Chondrocyte (in vitro differentiated cells): ENCODE measurements around the gene ST6GAL2. TPM values are rescaled to one million over a fixed set of nuclear protein-coding genes. Genes with fewer than 3 reads are reported as not detected.

Source experiments
- DNase-seq: peaks from one replicate; pipeline ENCODE4 v3.0.0; 2021; ENCODE audit warnings: mixed read lengths, low spot score
- H3K27ac Mint-ChIP-seq: one replicate; pipeline ENCODE4 v1.8.0; 2021; ENCODE audit warnings: mild to moderate bottlenecking, moderate library complexity, mixed read lengths; ENCODE audit not compliant: unreplicated experiment
- H3K27me3 Mint-ChIP-seq: 2 replicates; pipeline ENCODE4 v1.8.0; 2021; ENCODE audit warnings: low read depth, mixed read lengths
- H3K36me3 Mint-ChIP-seq: 2 replicates; pipeline ENCODE4 v1.8.0; 2021; ENCODE audit warnings: low read depth, mixed read lengths
- H3K4me1 Mint-ChIP-seq: 2 replicates; pipeline ENCODE4 v1.8.0; 2021; ENCODE audit warnings: low read depth, mild to moderate bottlenecking, mixed read lengths
- H3K4me3 Mint-ChIP-seq: one replicate; pipeline ENCODE4 v1.8.0; 2021; ENCODE audit warnings: mild to moderate bottlenecking, moderate library complexity, mixed read lengths; ENCODE audit not compliant: unreplicated experiment
- H3K9me3 Mint-ChIP-seq: 2 replicates; pipeline ENCODE4 v1.8.0; 2021; ENCODE audit warnings: low read depth, mixed read lengths
- total RNA-seq: library from RNA; stranded (reverse); gene quantifications from 3 replicates; pipeline ENCODE4 v1.2.1, GENCODE V29; 2021
- TF ChIP-seq, protein P1 (sequence below): fragments of 200-600 bp; sonication (generic); IDR thresholded peaks from 2 replicates; pipeline ENCODE4 v1.5.0; 2021; ENCODE audit warnings: antibody characterized with exemption, mild to moderate bottlenecking, moderate library complexity

ST6GAL2 gene
- total RNA-seq, 1 donor from 2014 or later = 144 TPM

DNA sequence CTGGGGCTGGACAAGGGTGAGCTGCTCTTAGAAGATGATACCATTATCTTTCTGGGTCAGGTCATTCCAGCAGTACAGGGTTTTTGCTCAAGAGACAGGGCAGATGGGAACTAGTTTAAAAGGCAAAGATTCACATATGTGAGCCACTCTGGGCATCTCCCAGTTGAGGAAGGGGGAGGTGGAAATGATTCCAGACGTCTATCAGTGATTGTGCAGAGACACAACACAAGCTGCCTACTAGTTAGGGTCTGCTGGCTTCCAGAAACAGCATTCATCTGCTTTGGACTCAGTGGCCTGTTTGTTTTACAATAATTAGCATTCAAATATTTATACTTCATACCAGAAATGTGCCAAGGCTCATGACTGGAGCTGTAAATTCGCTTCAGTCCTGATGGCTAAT is 32.3 kb downstream of the ST6GAL2 start:
- peaks cover 1% of the 10 kb centered on the region for H3K9me3 Mint-ChIP-seq
- DNase-seq = no peak
- TF ChIP-seq, protein P1, sequence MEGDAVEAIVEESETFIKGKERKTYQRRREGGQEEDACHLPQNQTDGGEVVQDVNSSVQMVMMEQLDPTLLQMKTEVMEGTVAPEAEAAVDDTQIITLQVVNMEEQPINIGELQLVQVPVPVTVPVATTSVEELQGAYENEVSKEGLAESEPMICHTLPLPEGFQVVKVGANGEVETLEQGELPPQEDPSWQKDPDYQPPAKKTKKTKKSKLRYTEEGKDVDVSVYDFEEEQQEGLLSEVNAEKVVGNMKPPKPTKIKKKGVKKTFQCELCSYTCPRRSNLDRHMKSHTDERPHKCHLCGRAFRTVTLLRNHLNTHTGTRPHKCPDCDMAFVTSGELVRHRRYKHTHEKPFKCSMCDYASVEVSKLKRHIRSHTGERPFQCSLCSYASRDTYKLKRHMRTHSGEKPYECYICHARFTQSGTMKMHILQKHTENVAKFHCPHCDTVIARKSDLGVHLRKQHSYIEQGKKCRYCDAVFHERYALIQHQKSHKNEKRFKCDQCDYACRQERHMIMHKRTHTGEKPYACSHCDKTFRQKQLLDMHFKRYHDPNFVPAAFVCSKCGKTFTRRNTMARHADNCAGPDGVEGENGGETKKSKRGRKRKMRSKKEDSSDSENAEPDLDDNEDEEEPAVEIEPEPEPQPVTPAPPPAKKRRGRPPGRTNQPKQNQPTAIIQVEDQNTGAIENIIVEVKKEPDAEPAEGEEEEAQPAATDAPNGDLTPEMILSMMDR = no peak
- H3K27ac Mint-ChIP-seq = no peak overlapping the region
- H3K4me1 Mint-ChIP-seq = peaks cover 80% of the 10 kb centered on the region
- H3K4me3 Mint-ChIP-seq = no peak overlapping the region
- H3K27me3 Mint-ChIP-seq = no peaks in the 10 kb centered on the region
- no peaks in the 10 kb centered on the region for H3K36me3 Mint-ChIP-seq

DNA sequence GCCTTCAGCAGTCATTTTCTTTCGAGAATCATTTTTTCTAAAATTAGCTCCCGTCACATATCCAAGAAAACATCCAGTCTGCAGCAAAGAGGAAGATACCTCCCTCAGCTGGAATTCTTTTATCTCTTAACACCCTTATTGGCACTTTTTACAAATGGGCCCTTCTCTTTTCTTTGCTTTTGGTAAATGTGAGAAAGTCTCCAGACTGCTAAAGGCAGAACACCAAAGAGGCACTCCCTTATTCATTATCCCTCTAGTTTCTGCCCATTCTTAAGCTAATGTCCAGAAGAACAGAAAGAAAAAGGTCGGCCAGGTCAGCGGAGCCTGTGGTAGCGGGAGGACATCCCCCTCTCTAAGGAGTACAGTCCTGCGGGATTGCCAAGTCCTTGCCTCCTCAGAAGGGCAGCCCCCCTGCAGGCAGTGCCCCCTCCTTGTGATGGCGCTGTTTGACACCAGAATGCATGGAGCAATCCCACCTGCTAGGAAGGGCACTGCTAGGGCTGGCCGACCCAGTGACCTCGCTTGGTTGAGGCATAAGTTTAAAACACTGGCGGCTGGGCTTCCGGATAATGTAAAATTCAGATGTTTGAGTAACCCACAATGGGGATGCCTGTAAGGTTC is 34.0 kb downstream of the ST6GAL2 start:
- Mint-ChIP-seq H3K27me3 (no peaks in the 10 kb centered on the region), H3K4me3 (peak overlapping the region; percentile 35), H3K27ac (peak overlapping the region; percentile 82), H3K4me1 (peaks cover 85% of the 10 kb centered on the region), H3K36me3 (no peaks in the 10 kb centered on the region), H3K9me3 (no peaks in the 10 kb centered on the region)
- no peak for DNase-seq
- TF ChIP-seq, protein P1 = peak; percentile 28

DNA sequence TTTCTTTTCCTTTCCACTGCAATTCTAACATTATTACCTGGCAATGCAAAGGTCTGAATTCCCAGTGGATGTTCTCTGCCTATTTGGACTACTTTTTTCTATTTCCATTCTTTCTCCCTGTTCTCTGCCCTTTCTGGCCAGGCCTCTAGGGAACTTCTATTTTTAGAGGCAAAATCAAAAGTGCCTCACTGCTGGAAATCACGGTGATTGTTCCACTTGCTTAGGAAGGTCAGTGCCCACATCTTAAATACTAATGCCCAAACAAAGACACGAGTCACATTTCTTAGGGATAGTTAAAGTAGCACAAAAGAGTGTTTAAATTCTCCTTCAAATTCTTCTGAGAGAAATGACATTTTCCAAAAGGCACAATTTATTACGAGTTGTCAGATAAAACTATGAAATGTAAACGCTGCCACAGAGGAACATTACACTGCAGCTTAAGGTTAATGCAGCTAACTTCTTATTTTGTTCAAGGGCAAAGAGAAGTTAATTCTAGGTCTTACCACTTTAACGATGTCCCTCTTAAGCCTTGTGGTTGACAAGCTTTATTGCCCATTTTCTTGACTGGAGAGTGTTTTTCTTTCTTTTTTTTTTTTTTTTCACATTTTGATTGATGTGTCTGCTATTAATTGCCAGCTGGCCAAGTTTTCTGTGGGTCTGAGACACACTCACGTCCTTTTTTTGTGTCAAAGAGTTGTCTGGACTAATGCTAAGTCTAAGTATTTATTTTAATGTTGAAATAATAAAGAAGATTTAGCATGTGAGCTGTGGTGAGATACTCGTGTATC is 34.7 kb downstream of the ST6GAL2 start:
- no peak for DNase-seq
- H3K36me3 Mint-ChIP-seq = no peaks in the 10 kb centered on the region
- peak overlapping the region; percentile 82 for H3K27ac Mint-ChIP-seq
- no peaks in the 10 kb centered on the region for H3K27me3 Mint-ChIP-seq
- H3K9me3 Mint-ChIP-seq = no peaks in the 10 kb centered on the region
- H3K4me3 Mint-ChIP-seq = peak overlapping the region; percentile 35
- peaks cover 88% of the 10 kb centered on the region for H3K4me1 Mint-ChIP-seq
- TF ChIP-seq, protein P1 = no peak

DNA sequence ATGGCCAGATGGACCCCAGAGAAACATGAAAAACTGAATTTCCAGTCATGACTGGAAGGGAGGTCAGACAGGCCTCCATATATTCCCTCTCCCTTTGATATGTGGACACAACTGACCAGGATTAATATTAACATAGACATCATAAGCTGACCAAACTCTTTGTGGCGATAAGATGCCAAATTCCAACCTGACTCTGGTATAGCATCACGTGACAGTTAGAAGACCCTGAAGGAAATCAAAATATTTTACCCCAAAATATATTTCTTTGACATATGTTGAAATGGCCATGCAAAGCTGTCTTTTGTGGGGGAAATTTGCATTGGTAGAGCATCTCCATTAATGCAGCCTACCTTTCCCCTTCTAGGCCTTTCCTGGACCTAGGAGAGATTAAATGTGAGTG is 36.7 kb downstream of the ST6GAL2 start:
- no peaks in the 10 kb centered on the region for H3K9me3 Mint-ChIP-seq
- no peaks in the 10 kb centered on the region for H3K27me3 Mint-ChIP-seq
- peak overlapping the region; percentile 75 for H3K27ac Mint-ChIP-seq
- TF ChIP-seq, protein P1 = no peak
- DNase-seq = no peak
- H3K4me1 Mint-ChIP-seq = peaks cover 93% of the 10 kb centered on the region
- H3K36me3 Mint-ChIP-seq = peaks cover 4% of the 10 kb centered on the region
- no peak overlapping the region for H3K4me3 Mint-ChIP-seq

DNA sequence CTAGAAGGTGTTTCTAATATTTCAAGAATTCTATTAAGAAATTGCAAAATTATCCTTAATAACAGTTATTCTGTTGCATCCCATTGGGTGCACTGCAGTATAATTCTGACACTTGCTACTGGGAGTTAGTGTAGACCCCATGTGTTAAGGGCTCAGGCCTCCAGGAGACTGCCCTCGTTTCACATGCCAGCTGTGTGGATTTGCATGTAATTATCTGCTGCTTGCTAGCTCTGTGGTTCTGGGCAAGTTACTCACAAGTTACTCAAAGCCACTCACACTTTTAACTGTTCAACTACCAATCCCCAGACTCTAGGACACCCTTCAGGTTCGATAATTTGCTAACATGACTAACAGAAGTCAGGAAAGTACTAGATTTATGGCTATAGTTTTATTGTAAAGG is 38.6 kb downstream of the ST6GAL2 start:
- TF ChIP-seq, protein P1 = no peak
- Mint-ChIP-seq H3K4me1 (peaks cover 82% of the 10 kb centered on the region), H3K27me3 (no peaks in the 10 kb centered on the region), H3K4me3 (no peak overlapping the region), H3K9me3 (no peaks in the 10 kb centered on the region), H3K36me3 (peaks cover 8% of the 10 kb centered on the region), H3K27ac (peak overlapping the region; percentile 88)
- no peak for DNase-seq
